ACC112 (cell line): ENCODE measurements around the gene LRP3.

ENCODE experiments used
- H2AFZ ChIP-seq: fragments of 200-600 bp; sonication (generic); one replicate; pipeline ENCODE4 v1.6.0; 2017; ENCODE audit warnings: antibody characterized with exemption, low read length; ENCODE audit not compliant: unreplicated experiment
- H3K27ac ChIP-seq: fragments of 200-600 bp; sonication (generic); 2 replicates; pipeline ENCODE4 v1.5.1; 2014; ENCODE audit warnings: low read depth, mild to moderate bottlenecking, antibody characterized with exemption, low read length, moderate library complexity
- H3K27me3 ChIP-seq: fragments of 200-600 bp; sonication (generic); 2 replicates; pipeline ENCODE4 v1.6.1; 2014; ENCODE audit warnings: mild to moderate bottlenecking, antibody characterized with exemption, low read length, moderate library complexity, mixed read lengths; ENCODE audit not compliant: insufficient read depth
- H3K36me3 ChIP-seq: fragments of 200-600 bp; sonication (generic); 2 replicates; pipeline ENCODE4 v1.6.1; 2016; ENCODE audit warnings: mild to moderate bottlenecking, antibody characterized with exemption, low read length, moderate library complexity, mixed read lengths; ENCODE audit not compliant: insufficient read depth
- H3K4me1 ChIP-seq: fragments of 200-600 bp; sonication (generic); one replicate; pipeline ENCODE4 v1.6.1; 2016; ENCODE audit warnings: low read length, mixed read lengths; ENCODE audit not compliant: insufficient read depth, unreplicated experiment, control insufficient read depth
- H3K4me3 ChIP-seq: fragments of 200-600 bp; sonication (generic); 2 replicates; pipeline ENCODE4 v1.5.1; 2014; ENCODE audit warnings: mild to moderate bottlenecking, low read depth, low read length
- H3K79me2 ChIP-seq: fragments of 200-600 bp; sonication (generic); one replicate; pipeline ENCODE4 v1.6.0; 2016; ENCODE audit warnings: low read length; ENCODE audit not compliant: control insufficient read depth, unreplicated experiment, insufficient read depth

LRP3 gene

DNA sequence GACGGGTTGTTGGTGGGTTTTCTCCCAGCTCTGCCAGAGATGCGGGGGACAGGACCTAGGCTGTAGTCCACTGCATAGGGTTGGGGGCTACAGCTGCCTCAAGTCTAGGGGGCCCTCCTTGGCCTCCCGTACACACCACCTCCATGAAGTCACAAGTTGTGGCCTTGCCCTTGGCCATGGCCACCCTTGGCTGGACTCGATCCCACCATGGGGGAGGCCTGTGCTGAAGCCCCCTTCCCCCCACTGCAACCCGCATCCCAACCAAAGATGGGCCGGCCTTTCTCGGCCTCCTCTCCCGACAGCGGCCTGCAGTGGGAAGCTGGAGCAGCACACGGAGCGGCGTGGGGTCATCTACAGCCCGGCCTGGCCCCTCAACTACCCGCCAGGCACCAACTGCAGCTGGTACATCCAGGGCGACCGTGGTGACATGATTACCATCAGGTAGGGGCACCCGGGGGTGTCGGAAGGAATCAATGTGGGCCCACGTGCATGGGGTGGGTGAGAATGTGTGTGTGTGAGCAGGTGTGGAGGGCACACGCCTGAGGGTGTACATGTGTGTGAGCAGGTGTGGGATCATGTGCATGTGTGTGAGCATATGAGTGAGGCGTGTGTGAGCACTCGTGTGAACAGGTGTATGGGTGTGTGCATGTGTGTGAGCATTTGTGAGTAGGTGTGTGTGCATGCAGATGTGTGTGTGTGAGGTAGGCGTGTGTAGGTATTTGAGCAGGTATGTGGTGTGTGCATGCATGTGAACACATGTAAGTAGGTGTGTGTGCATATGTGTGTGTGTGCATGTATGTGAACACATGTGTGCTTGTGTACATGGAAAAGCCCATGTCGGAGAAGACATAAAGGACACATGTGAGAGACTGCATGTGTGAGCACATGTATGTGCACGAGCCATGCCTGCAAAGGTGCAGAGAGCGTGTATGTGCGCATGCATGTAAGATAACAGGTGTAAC, 8.7 kb downstream of the LRP3 start:
- no peaks in the 10 kb centered on the region for H3K79me2 ChIP-seq
- no peaks in the 10 kb centered on the region for H3K36me3 ChIP-seq
- H3K4me1 ChIP-seq, result no peaks in the 10 kb centered on the region
- H2AFZ ChIP-seq, result no peak overlapping the region
- H3K27me3 ChIP-seq, result no peaks in the 10 kb centered on the region
- H3K4me3 ChIP-seq, result no peak overlapping the region
- no peak overlapping the region for H3K27ac ChIP-seq

DNA sequence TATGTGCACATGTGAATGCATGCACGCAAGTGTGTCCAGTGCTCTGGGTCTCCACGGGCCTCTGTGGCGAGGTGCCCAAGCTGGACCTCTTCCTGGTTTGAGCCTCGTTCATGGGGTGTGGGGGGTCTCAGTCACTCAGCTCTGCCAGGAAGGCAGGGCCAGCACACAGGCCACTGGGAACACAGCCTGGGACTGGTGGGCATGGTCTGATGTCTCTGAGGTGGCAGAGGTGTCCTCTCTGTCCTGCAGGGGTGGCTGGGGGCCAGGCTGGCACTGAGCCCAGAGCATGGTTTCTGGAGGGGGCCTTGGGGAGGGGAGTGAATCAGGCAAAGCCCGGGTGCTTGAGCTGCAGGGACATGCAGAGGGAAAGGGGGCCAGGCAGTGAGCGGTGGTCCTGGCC, 9.4 kb downstream of the LRP3 start:
- Histone ChIP-seq H3K4me1 (no peaks in the 10 kb centered on the region), H3K36me3 (no peaks in the 10 kb centered on the region), H2AFZ (no peak overlapping the region), H3K27me3 (no peaks in the 10 kb centered on the region), H3K79me2 (no peaks in the 10 kb centered on the region), H3K4me3 (no peak overlapping the region), H3K27ac (no peak overlapping the region)

DNA sequence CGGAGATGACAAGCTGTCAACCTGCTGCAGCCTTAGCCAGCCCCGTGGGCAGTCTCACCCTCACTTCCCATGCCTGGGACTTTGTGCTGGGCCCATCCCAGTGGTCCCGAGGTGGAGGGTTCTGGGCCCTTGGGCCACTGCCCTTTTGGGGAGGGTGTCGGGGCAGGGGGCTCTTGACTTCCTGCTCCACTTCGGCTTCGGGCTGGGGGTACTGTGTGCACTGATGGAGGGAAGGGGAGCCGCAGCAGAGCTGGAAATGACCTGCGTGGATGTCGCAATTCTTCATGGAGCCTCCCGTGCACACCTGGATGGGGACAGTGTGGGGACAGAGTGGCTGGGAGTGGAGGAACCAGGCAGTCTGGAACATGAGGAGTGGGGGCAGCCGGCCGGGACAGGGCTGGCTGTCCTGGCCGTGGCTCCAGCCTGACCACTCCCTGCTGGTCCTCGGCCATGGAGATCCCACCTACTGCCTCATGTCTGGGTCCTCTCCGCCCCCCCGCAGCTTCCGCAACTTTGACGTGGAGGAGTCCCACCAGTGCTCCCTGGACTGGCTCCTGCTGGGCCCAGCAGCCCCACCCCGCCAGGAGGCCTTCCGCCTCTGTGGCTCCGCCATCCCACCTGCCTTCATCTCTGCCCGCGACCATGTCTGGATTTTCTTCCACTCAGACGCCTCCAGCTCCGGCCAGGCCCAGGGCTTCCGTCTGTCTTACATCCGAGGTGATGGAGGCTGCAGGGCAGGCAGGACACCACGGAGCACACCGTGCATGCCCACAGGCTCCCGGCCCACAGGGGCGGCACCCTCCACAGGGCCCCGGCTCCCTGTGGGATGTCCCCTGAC, 10.2 kb downstream of the LRP3 start:
- Histone ChIP-seq H3K27me3 (no peaks in the 10 kb centered on the region), H3K36me3 (no peaks in the 10 kb centered on the region), H3K27ac (no peak overlapping the region), H3K79me2 (no peaks in the 10 kb centered on the region), H3K4me1 (no peaks in the 10 kb centered on the region), H3K4me3 (no peak overlapping the region), H2AFZ (no peak overlapping the region)

DNA sequence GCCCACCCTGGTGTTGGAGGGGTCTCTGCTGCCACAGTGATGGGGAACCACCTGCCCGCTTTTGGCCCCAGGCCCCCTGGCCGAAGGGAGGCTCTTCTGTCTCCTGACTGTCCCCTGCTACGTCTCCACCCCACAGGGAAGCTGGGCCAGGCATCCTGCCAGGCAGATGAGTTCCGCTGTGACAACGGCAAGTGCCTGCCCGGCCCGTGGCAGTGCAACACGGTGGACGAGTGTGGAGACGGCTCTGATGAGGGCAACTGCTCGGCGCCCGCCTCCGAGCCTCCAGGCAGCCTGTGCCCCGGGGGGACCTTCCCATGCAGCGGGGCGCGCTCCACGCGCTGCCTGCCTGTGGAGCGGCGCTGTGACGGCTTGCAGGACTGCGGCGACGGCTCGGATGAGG, 11.0 kb downstream of the LRP3 start:
- H2AFZ ChIP-seq, result no peak overlapping the region
- H3K4me3 ChIP-seq, result no peak overlapping the region
- H3K4me1 ChIP-seq, result no peaks in the 10 kb centered on the region
- H3K27me3 ChIP-seq, result no peaks in the 10 kb centered on the region
- H3K79me2 ChIP-seq, result no peaks in the 10 kb centered on the region
- H3K27ac ChIP-seq, result no peak overlapping the region
- H3K36me3 ChIP-seq, result no peaks in the 10 kb centered on the region

DNA sequence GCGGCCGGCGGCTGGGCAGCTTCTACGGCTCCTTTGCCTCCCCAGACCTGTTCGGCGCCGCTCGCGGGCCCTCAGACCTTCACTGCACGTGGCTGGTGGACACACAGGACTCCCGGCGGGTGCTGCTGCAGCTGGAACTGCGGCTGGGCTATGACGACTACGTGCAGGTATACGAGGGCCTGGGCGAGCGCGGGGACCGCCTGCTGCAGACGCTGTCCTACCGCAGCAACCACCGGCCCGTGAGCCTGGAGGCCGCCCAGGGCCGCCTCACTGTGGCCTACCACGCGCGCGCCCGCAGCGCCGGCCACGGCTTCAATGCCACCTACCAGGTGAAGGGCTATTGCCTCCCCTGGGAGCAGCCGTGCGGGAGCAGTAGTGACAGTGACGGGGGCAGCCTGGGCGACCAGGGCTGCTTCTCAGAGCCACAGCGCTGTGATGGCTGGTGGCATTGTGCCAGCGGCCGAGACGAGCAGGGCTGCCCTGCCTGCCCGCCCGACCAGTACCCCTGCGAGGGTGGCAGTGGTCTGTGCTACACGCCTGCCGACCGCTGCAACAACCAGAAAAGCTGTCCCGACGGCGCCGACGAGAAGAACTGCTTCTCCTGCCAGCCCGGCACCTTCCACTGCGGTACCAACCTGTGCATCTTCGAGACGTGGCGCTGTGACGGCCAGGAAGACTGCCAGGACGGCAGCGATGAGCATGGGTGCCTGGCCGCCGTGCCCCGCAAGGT, 11.6 kb downstream of the LRP3 start:
- Histone ChIP-seq H3K36me3 (no peaks in the 10 kb centered on the region), H3K27ac (no peak overlapping the region), H2AFZ (no peak overlapping the region), H3K4me3 (no peak overlapping the region), H3K27me3 (no peaks in the 10 kb centered on the region), H3K4me1 (no peaks in the 10 kb centered on the region), H3K79me2 (no peaks in the 10 kb centered on the region)

DNA sequence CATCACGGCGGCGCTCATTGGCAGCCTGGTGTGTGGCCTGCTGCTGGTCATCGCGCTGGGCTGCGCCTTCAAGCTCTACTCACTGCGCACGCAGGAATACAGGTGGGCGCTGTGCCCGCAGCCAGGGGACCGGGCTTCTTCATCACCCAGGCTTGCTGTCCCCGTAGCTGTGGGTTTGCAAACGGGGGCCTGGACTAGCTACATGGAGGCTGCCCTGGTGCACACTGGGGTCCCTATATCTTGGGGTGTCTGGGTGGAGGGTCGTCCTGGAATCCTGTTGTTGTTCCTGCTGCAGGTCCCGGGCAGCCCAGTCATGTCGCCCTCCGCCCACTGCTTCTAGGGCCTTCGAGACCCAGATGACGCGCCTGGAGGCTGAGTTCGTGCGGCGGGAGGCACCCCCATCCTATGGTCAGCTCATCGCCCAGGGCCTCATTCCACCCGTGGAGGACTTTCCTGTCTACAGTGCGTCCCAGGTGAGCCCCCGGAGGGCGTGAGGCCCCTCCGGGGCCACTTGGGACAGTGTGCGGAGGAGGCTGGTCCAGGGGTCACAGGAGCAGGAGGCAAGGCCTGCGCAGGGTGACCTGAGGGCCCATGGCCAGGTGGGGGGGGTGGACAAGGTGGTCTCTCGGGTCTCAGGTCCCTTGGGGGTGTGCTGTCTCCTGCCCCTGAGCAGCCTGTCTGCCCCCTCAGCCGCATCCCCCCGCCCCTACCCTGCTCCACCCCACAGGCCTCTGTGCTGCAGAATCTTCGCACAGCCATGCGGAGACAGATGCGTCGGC, 12.3 kb downstream of the LRP3 start:
- Histone ChIP-seq H3K36me3 (no peaks in the 10 kb centered on the region), H3K4me1 (no peaks in the 10 kb centered on the region), H3K4me3 (no peak overlapping the region)

DNA sequence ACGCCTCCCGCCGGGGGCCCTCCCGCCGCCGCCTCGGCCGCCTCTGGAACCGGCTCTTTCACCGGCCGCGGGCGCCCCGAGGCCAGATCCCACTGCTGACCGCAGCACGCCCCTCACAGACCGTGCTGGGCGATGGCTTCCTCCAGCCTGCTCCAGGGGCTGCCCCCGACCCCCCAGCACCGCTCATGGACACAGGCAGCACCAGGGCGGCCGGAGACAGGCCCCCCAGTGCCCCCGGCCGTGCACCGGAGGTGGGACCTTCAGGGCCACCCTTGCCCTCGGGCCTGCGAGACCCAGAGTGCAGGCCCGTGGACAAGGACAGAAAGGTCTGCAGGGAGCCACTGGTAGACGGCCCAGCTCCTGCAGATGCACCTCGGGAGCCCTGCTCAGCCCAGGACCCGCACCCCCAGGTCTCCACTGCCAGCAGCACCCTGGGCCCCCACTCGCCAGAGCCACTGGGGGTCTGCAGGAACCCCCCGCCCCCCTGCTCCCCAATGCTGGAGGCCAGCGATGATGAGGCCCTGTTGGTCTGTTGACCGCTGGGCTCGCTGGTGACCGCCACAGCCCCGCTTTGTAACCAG, 13.0 kb downstream of the LRP3 start:
- no peak overlapping the region for H3K4me3 ChIP-seq
- H3K4me1 ChIP-seq, result no peaks in the 10 kb centered on the region
- H3K27me3 ChIP-seq, result no peaks in the 10 kb centered on the region
- H3K79me2 ChIP-seq, result no peaks in the 10 kb centered on the region
- H2AFZ ChIP-seq, result no peak overlapping the region
- H3K36me3 ChIP-seq, result no peaks in the 10 kb centered on the region
- no peak overlapping the region for H3K27ac ChIP-seq

More for the DNA sequence above, 12.3 kb downstream of the LRP3 start:
- no peaks in the 10 kb centered on the region for H3K79me2 ChIP-seq
- H2AFZ ChIP-seq, result no peak overlapping the region
- H3K27ac ChIP-seq, result no peak overlapping the region
- no peaks in the 10 kb centered on the region for H3K27me3 ChIP-seq

DNA sequence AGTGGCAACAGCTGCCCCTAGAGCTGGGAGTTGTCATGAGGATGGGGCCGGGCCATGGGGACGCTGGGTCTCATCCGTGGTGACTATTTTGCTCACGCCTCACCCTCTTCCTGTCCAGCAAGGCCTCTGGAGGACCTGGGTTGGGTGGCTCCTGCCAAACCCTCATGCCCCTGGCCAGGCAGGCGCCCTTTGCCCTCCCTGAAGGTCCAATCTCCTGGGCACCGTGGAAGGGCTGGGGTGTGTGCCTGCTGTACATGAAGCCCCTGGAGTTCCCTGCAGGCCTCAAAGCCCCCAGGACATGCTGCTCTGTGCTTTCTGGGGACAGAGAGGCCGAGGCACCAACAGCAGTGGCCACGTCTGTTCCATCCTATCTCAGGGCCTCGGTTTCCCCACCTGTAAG, 13.8 kb downstream of the LRP3 start:
- Histone ChIP-seq H3K36me3 (no peaks in the 10 kb centered on the region), H3K4me3 (no peak overlapping the region)

DNA sequence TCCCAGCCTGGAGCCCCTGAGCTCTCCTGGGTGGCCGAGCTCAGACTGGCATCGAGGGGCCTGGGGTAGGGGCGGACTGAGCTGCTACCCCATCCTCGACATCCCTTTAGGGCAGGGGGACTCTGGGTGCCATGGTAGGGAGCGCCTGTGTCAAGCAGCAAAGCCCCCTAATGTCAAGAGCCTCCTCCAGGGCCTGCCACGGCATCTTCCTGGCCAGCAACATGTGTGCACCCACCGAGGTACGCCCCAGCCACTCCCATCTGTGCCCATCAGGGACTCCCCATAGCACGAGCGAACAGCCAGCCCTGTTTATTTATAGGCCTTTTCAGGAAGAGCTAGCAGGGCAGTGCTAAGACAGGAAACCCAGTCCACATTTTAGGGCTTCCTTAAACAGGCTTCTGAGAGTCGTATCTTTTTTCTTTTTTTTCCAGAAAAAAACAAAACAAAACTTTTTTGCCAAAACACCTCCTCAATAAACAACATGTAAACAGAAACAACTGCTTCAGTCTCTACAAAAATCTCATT, 14.3 kb downstream of the LRP3 start:
- Histone ChIP-seq H2AFZ (no peak overlapping the region), H3K4me3 (no peak overlapping the region), H3K27me3 (no peaks in the 10 kb centered on the region), H3K4me1 (no peaks in the 10 kb centered on the region), H3K27ac (no peak overlapping the region), H3K79me2 (no peaks in the 10 kb centered on the region), H3K36me3 (no peaks in the 10 kb centered on the region)

More for the DNA sequence above, 13.8 kb downstream of the LRP3 start:
- Histone ChIP-seq H3K27ac (no peak overlapping the region), H2AFZ (no peak overlapping the region), H3K79me2 (no peaks in the 10 kb centered on the region), H3K27me3 (no peaks in the 10 kb centered on the region), H3K4me1 (no peaks in the 10 kb centered on the region)
